Effector memory CD4-positive, alpha-beta T cell (primary cell): ENCODE data around the gene BCL2A1.
"Not testable (repeated sequence)": the region's sequence is repeated elsewhere in the genome, so short reads cannot be mapped to it uniquely, and the experiment has no call there.

Source experiments
- DNase-seq, 3 donors: peaks; one replicate each; pipeline ENCODE4 v3.0.0-alpha.2; 2020
- H3K27ac ChIP-seq: 2 replicates; pipeline ENCODE4 v1.7.0; 2013; ENCODE audit warnings: mild to moderate bottlenecking, low read length, moderate library complexity; ENCODE audit not compliant: insufficient read depth, poor library complexity, severe bottlenecking
- H3K27me3 ChIP-seq: replicated peaks from 2 replicates; pipeline ENCODE4 v1.7.0; 2013; ENCODE audit warnings: mild to moderate bottlenecking, low read length; ENCODE audit not compliant: insufficient read depth, control insufficient read depth, poor library complexity, severe bottlenecking
- H3K36me3 ChIP-seq: 2 replicates; pipeline ENCODE4 v1.7.0; 2013; ENCODE audit warnings: mild to moderate bottlenecking, low read length, moderate library complexity; ENCODE audit not compliant: control insufficient read depth, insufficient read depth
- H3K4me1 ChIP-seq: 2 replicates; pipeline ENCODE4 v1.7.0; 2013; ENCODE audit warnings: low read length, mild to moderate bottlenecking; ENCODE audit not compliant: control insufficient read depth, insufficient read depth, poor library complexity, severe bottlenecking
- H3K4me3 ChIP-seq: 2 replicates; pipeline ENCODE4 v1.7.0; 2013; ENCODE audit warnings: low read length, low read depth, mild to moderate bottlenecking; ENCODE audit not compliant: insufficient read depth, poor library complexity, severe bottlenecking
- H3K9me3 ChIP-seq: 2 replicates; pipeline ENCODE4 v1.7.0; 2013; ENCODE audit warnings: mild to moderate bottlenecking, low read length, moderate library complexity; ENCODE audit not compliant: control insufficient read depth

Gene BCL2A1

DNA sequence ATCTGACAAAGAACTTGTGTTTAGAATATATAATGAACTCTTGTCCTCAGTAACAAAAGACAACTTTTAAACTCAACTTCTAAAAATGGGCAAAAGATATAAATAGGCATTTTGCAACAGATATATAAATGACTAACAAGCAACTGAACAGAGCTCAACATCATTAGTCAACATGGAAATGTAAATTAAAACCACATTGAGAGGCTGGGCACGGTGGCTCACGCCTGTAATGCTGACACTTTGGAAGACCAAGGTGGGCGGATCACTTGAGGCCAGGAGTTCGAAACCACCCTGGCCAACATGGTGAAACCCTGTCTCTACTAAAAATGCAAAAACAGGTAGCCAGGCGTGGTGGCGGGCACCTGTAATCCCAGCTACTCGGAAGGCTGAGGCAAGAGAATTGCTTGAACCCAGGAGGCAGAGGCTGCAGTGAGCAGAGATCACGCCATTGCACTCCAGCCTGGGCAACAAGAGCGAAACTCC lies 40.1 kb upstream of the BCL2A1 start:
- H3K27ac ChIP-seq, H3K4me3 ChIP-seq, H3K27me3 ChIP-seq, H3K9me3 ChIP-seq, H3K36me3 ChIP-seq, DNase-seq, H3K4me1 ChIP-seq: not testable (repeated sequence)

- no peaks in the 10 kb centered on the region for H3K36me3 ChIP-seq
- H3K27me3 ChIP-seq = no peaks in the 10 kb centered on the region
- H3K4me3 ChIP-seq = no peak overlapping the region
- H3K4me1 ChIP-seq = no peaks in the 10 kb centered on the region
- H3K9me3 ChIP-seq = no peaks in the 10 kb centered on the region
- DNase-seq = no peak
- no peak overlapping the region for H3K27ac ChIP-seq
Measured at GRCh38 chr15:80010131-80010673, 39.2 kb upstream of the BCL2A1 start.

- no peak overlapping the region for H3K27ac ChIP-seq
- H3K36me3 ChIP-seq = no peaks in the 10 kb centered on the region
- H3K4me1 ChIP-seq = no peaks in the 10 kb centered on the region
- no peak overlapping the region for H3K4me3 ChIP-seq
- H3K9me3 ChIP-seq = no peaks in the 10 kb centered on the region
- no peak for DNase-seq
- no peaks in the 10 kb centered on the region for H3K27me3 ChIP-seq
Measured at GRCh38 chr15:80007532-80007931, 36.5 kb upstream of the BCL2A1 start.

- Histone ChIP-seq H3K4me3 (no peak overlapping the region), H3K36me3 (no peaks in the 10 kb centered on the region), H3K27ac (no peak overlapping the region), H3K9me3 (no peaks in the 10 kb centered on the region), H3K4me1 (no peaks in the 10 kb centered on the region), H3K27me3 (no peaks in the 10 kb centered on the region)
- DNase-seq = no peak
Measured at GRCh38 chr15:80006946-80007345, 36.0 kb upstream of the BCL2A1 start.

GRCh38 chr15:80003934-80004472 lies 33.0 kb upstream of the BCL2A1 start:
- H3K27ac ChIP-seq = no peak overlapping the region
- no peaks in the 10 kb centered on the region for H3K9me3 ChIP-seq
- no peak overlapping the region for H3K4me3 ChIP-seq
- H3K4me1 ChIP-seq = no peaks in the 10 kb centered on the region
- DNase-seq = no peak
- H3K27me3 ChIP-seq = no peaks in the 10 kb centered on the region
- H3K36me3 ChIP-seq = no peaks in the 10 kb centered on the region

DNA sequence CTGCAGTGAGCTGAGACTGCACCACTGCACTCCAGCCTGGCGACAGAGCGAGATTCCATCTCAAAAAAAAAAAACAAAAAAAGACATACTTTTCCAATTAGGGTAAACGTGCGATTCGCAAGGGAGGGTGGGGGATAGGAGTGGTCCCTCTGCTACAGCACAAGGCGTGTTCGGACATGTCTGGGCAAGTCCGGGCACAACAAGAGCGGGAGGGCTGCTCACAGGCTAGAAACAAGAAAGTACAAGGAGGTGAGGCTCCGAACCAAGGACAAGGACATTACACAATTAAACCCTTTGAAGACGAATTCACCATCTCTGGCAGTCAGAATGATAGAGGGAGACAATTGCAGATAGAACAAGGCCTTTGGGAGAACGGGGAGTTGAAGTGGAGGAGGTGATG lies 32.2 kb upstream of the BCL2A1 start:
- no peaks in the 10 kb centered on the region for H3K36me3 ChIP-seq
- H3K27ac ChIP-seq = no peak overlapping the region
- no peaks in the 10 kb centered on the region for H3K9me3 ChIP-seq
- DNase-seq = no peak
- H3K4me1 ChIP-seq = no peaks in the 10 kb centered on the region
- no peaks in the 10 kb centered on the region for H3K27me3 ChIP-seq
- no peak overlapping the region for H3K4me3 ChIP-seq

- no peak for DNase-seq
- no peaks in the 10 kb centered on the region for H3K4me1 ChIP-seq
- H3K27me3 ChIP-seq = no peaks in the 10 kb centered on the region
- H3K4me3 ChIP-seq = no peak overlapping the region
- H3K36me3 ChIP-seq = no peaks in the 10 kb centered on the region
- H3K27ac ChIP-seq = no peak overlapping the region
- H3K9me3 ChIP-seq = no peaks in the 10 kb centered on the region
Measured at GRCh38 chr15:80002267-80002666, 31.3 kb upstream of the BCL2A1 start.

- H3K4me3 ChIP-seq = no peak overlapping the region
- H3K4me1 ChIP-seq = no peaks in the 10 kb centered on the region
- H3K36me3 ChIP-seq = no peaks in the 10 kb centered on the region
- H3K9me3 ChIP-seq = no peaks in the 10 kb centered on the region
- H3K27ac ChIP-seq = no peak overlapping the region
- DNase-seq = no peak
- H3K27me3 ChIP-seq = no peaks in the 10 kb centered on the region
Measured at GRCh38 chr15:79994615-79995014, 23.6 kb upstream of the BCL2A1 start.

GRCh38 chr15:79991826-79992225 lies 20.8 kb upstream of the BCL2A1 start:
- no peak overlapping the region for H3K4me3 ChIP-seq
- no peaks in the 10 kb centered on the region for H3K36me3 ChIP-seq
- no peak for DNase-seq
- H3K27me3 ChIP-seq = no peaks in the 10 kb centered on the region
- H3K4me1 ChIP-seq = no peaks in the 10 kb centered on the region
- H3K9me3 ChIP-seq = no peaks in the 10 kb centered on the region
- H3K27ac ChIP-seq = no peak overlapping the region

DNA sequence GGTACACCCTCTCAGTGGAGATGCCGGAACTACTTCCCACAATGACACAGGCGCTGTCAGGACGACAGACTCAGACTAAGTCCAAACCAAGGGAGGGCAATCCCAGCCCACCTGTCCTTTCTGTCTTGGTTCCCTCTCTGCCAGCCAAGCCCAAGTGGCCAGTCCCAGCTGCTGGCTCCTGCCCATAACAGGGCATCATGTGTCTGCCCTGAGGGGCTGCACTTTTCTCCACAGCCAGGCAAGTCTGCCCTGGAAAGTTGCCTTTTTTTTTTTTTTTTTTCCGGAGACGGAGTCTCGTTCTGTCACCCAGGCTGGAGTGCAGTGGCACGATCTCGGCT lies 20.0 kb upstream of the BCL2A1 start:
- H3K27me3 ChIP-seq = no peaks in the 10 kb centered on the region
- no peak overlapping the region for H3K27ac ChIP-seq
- no peaks in the 10 kb centered on the region for H3K4me1 ChIP-seq
- no peaks in the 10 kb centered on the region for H3K9me3 ChIP-seq
- no peaks in the 10 kb centered on the region for H3K36me3 ChIP-seq
- H3K4me3 ChIP-seq = no peak overlapping the region
- no peak for DNase-seq
